Peyer's patch (tissue), 4 donors: Measurements from ENCODE around the gene MAP7D3. TPM values are rescaled to one million over a fixed set of nuclear protein-coding genes. Genes with fewer than 3 reads are reported as not detected.
"Not testable (repeated sequence)": the region's sequence is repeated elsewhere in the genome, so short reads cannot be mapped to it uniquely, and the experiment has no call there.

Experiments
- DNase-seq, 3 donors: peaks; one replicate each; pipeline ENCODE4 v3.0.0-alpha.2; 2017 to 2019
- H3K27ac ChIP-seq, 4 donors: fragments of 200-600 bp; sonication (generic); one replicate each; pipeline ENCODE4 v1.5.1; 2016 to 2019
- H3K27me3 ChIP-seq, 2 donors: fragments of 200-600 bp; sonication (generic); one replicate each; pipeline ENCODE4 v1.5.1; 2019
- H3K36me3 ChIP-seq, 3 donors: fragments of 200-600 bp; sonication (generic); one replicate each; pipeline ENCODE4 v1.5.1; 2016 to 2019
- H3K4me1 ChIP-seq, 4 donors: fragments of 200-600 bp; sonication (generic); one replicate each; pipeline ENCODE4 v1.5.1; 2016 to 2019
- H3K4me3 ChIP-seq, 4 donors: fragments of 200-600 bp; sonication (generic); 1 replicate in 3 of 4; 2 replicates in 1 of 4; pipeline ENCODE4 v1.5.1; 2016 to 2019; ENCODE audit warnings: mild to moderate bottlenecking in 1 of 4
- H3K9me3 ChIP-seq, 4 donors: fragments of 200-600 bp; sonication (generic); one replicate each; pipeline ENCODE4 v1.5.1; 2016 to 2019; ENCODE audit warnings: mild to moderate bottlenecking in 1 of 4
- POLR2A ChIP-seq, 2 donors: fragments of 450-650 bp; IDR thresholded peaks; one replicate each; pipeline ENCODE4 v1.5.1; 2017; ENCODE audit warnings: antibody characterized with exemption in 2 of 2, mild to moderate bottlenecking in 2 of 2, moderate library complexity in 2 of 2
- total RNA-seq, 4 donors: library from RNA; depleted of rRNA; stranded (reverse); fragments of >200 nt; gene quantifications; one replicate each; pipeline ENCODE4 v1.1.0, GENCODE V29; 2016
- TF ChIP-seq, protein P1 (sequence below), 6 experiments: fragments of 450-650 bp in 4 of 6; fragments of 200-600 bp in 2 of 6; sonication (generic) in 1 of 6; IDR thresholded peaks; one replicate each; pipeline ENCODE4 v1.5.1; 2017 to 2019; ENCODE audit warnings: antibody characterized with exemption in 6 of 6, mild to moderate bottlenecking in 3 of 6, moderate library complexity in 1 of 6

Gene MAP7D3
- total RNA-seq, 4 donors from 2014 or later, result 1.6 to 18.2 (median 4.7) TPM

DNA sequence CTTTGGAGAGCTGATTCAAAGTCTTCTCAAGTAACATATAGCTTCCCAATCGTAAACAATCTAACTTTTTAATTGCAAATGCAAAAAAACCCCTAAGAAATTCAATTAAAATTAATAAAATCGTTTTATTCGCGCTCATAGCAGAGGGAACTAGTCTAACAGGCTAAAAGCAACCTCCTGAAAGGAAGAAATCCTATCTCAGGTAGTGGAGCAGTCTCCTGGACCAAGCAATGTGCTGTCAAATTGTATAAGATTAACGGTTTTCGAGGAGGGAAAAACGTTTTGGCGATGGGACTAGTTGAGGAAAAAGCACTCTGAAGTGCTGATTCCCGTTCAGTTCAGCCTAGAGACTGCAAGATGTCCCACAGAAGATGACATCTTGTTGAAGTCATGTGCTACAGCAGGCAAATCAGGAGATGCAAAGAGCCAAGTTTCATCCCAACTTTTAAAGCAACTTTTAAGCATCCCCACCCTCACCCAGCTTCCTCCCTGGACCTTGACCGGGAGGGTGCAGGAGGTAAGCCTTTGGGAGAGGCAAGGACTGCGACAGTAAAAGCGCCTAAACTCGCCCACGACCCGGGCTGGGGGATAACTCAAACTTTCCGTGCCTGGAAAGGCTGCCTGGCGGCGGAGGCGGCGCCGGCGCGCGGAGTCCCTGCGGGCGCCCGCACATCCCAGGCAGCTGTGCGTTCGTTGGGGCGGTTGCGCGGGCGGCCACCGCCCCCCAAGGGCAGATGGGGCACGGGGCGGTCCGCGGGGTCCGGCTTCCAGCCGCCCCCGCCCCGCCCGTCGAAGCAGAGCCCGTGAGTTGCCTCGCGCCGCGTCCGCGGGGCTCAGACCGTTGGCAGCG lies 784 bp downstream of the MAP7D3 start:
- TF ChIP-seq, protein P1, sequence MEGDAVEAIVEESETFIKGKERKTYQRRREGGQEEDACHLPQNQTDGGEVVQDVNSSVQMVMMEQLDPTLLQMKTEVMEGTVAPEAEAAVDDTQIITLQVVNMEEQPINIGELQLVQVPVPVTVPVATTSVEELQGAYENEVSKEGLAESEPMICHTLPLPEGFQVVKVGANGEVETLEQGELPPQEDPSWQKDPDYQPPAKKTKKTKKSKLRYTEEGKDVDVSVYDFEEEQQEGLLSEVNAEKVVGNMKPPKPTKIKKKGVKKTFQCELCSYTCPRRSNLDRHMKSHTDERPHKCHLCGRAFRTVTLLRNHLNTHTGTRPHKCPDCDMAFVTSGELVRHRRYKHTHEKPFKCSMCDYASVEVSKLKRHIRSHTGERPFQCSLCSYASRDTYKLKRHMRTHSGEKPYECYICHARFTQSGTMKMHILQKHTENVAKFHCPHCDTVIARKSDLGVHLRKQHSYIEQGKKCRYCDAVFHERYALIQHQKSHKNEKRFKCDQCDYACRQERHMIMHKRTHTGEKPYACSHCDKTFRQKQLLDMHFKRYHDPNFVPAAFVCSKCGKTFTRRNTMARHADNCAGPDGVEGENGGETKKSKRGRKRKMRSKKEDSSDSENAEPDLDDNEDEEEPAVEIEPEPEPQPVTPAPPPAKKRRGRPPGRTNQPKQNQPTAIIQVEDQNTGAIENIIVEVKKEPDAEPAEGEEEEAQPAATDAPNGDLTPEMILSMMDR (IDR thresholded peaks at IDR 0.05), result no peak
- no peak for TF ChIP-seq POLR2A (IDR thresholded peaks at IDR 0.05)
- Histone ChIP-seq H3K27me3 (no peaks in the 10 kb centered on the region), H3K4me1 (no peaks in the 10 kb centered on the region), H3K27ac (peak overlapping the region; percentile 72 to 87 (median 76)), H3K9me3 (no peaks in the 10 kb centered on the region), H3K4me3 (peak overlapping the region; percentile 57 to 78 (median 72)), H3K36me3 (no peaks in the 10 kb centered on the region)
- DNase-seq, result no peak

GRCh38 chrX:136246201-136246600 lies 5.0 kb downstream of the MAP7D3 start:
- Histone ChIP-seq H3K27ac (no peak overlapping the region), H3K4me1 (no peaks in the 10 kb centered on the region), H3K4me3 (no peak overlapping the region), H3K9me3 (no peaks in the 10 kb centered on the region), H3K27me3 (no peaks in the 10 kb centered on the region), H3K36me3 (peaks cover 0 to 12% (median 0%) of the 10 kb centered on the region in 3 donors)
- no peak for TF ChIP-seq POLR2A (IDR thresholded peaks at IDR 0.05)
- TF ChIP-seq, protein P1 (IDR thresholded peaks at IDR 0.05), result no peak
- no peak for DNase-seq

GRCh38 chrX:136237849-136238248 lies 13.4 kb downstream of the MAP7D3 start:
- not testable (repeated sequence) for H3K36me3 ChIP-seq, H3K4me3 ChIP-seq, H3K27ac ChIP-seq, H3K4me1 ChIP-seq, H3K27me3 ChIP-seq, H3K9me3 ChIP-seq, DNase-seq

DNA sequence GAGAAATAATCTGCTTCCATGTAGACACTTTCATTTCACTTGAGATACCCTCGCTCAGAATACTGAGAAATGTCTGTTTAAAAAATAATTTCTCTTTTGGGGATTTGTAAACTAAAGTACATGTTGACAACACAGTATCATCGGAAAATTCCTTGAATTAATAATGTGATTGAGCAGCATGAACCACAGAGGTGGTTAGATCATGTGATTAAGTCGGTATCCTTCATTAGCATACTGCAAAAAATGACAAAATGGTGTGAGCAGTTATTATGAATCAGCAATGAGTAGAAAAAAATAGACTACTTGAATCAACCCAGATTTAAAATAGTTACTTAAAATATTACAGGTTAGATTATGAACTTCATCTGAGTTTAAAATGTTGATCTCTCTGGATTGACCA lies 14.1 kb downstream of the MAP7D3 start:
- Histone ChIP-seq H3K36me3 (no peaks in the 10 kb centered on the region), H3K9me3 (no peaks in the 10 kb centered on the region), H3K27me3 (no peaks in the 10 kb centered on the region), H3K4me1 (no peaks in the 10 kb centered on the region), H3K4me3 (no peak overlapping the region), H3K27ac (no peak overlapping the region)
- no peak for DNase-seq
- TF ChIP-seq POLR2A (IDR thresholded peaks at IDR 0.05), result no peak
- TF ChIP-seq, protein P1 (IDR thresholded peaks at IDR 0.05), result no peak

DNA sequence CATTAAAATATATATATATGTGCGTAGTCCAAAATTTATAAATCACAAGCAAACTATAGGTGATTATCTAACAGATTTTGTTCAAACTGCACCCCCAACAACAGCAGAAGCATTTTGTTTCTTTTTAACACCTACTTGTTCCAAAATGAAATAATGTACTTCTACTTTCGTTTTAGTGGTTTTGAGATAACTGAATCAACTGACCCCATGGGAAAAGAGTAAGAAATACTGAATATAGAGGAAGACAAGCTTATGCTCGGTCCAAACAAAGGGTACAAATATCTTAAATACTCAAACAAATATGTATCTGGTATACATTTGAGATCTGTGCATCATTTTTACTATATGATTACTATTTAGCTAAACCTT lies 22.4 kb downstream of the MAP7D3 start:
- Histone ChIP-seq H3K36me3 (peaks cover 0 to 9% (median 0%) of the 10 kb centered on the region in 3 donors), H3K27ac (no peak overlapping the region), H3K4me1 (no peaks in the 10 kb centered on the region), H3K4me3 (no peak overlapping the region), H3K27me3 (no peaks in the 10 kb centered on the region), H3K9me3 (no peaks in the 10 kb centered on the region)
- TF ChIP-seq POLR2A (IDR thresholded peaks at IDR 0.05), result no peak
- TF ChIP-seq, protein P1 (IDR thresholded peaks at IDR 0.05), result no peak
- no peak for DNase-seq

GRCh38 chrX:136227948-136228838 lies 23.0 kb downstream of the MAP7D3 start:
- H3K27ac ChIP-seq, result no peak overlapping the region
- H3K27me3 ChIP-seq, result no peaks in the 10 kb centered on the region
- H3K9me3 ChIP-seq, result no peaks in the 10 kb centered on the region
- peaks cover 0 to 9% (median 0%) of the 10 kb centered on the region in 3 donors for H3K36me3 ChIP-seq
- no peak overlapping the region for H3K4me3 ChIP-seq
- TF ChIP-seq, protein P1 (IDR thresholded peaks at IDR 0.05), result no peak
- TF ChIP-seq POLR2A (IDR thresholded peaks at IDR 0.05), result no peak
- H3K4me1 ChIP-seq, result no peaks in the 10 kb centered on the region
- no peak for DNase-seq
